Prostate gland (tissue), 2 donors: ENCODE measurements around the gene POU3F3.

ENCODE experiments used
- CTCF ChIP-seq, 4 experiments: fragments of 200-600 bp in 2 of 4; fragments of 450-650 bp in 2 of 4; sonication (generic) in 2 of 4; IDR thresholded peaks; 1 replicate in 3 of 4; 2 replicates in 1 of 4; pipeline ENCODE4 v1.5.1; 2016 to 2019; ENCODE audit warnings: antibody characterized with exemption in 4 of 4, mild to moderate bottlenecking in 2 of 4, moderate library complexity in 2 of 4
- POLR2A ChIP-seq: fragments of 450-650 bp; IDR thresholded peaks from one replicate; pipeline ENCODE4 v1.6.1; 2016; ENCODE audit warnings: antibody characterized with exemption, mild to moderate bottlenecking
- POLR2AphosphoS5 ChIP-seq: sonication (generic); formaldehyde crosslinking; IDR thresholded peaks from one replicate; pipeline ENCODE4 v1.6.1; 2017; ENCODE audit warnings: antibody characterized with exemption

GRCh38 chr2:104862058-104862941 lies 8.4 kb downstream of the POU3F3 start:
- no peak for TF ChIP-seq CTCF (IDR thresholded peaks at IDR 0.05)
- no peak for TF ChIP-seq POLR2AphosphoS5
- no peak for TF ChIP-seq POLR2A
